GM23338 (cell line): ENCODE measurements around the gene PRR12. TPM values are rescaled to one million over a fixed set of nuclear protein-coding genes. Genes with fewer than 3 reads are reported as not detected.

Source experiments
- ATAC-seq: fragments of 200-7000 bp; cut with Tn5 transposase; 3 replicates; pipeline ENCODE4 v1.9.1; 2020
- DNase-seq: peaks from one replicate; pipeline ENCODE4 v3.0.0-alpha.2; 2015; ENCODE audit warnings: low spot score
- H2AFZ ChIP-seq: fragments of 200-600 bp; sonication (generic); 2 replicates; pipeline ENCODE4 v1.8.0; 2016; ENCODE audit warnings: antibody characterized with exemption, mild to moderate bottlenecking, moderate library complexity
- H3F3A ChIP-seq: fragments of 200-600 bp; sonication (generic); replicated peaks from 2 replicates; pipeline ENCODE4 v1.8.0; 2017; ENCODE audit warnings: antibody characterized with exemption, mixed run types, low read depth
- H3K27ac ChIP-seq: fragments of 200-600 bp; sonication (generic); 2 replicates; pipeline ENCODE4 v1.6.1; 2016; ENCODE audit warnings: low read depth
- H3K27me3 ChIP-seq: fragments of 200-600 bp; sonication (generic); 2 replicates; pipeline ENCODE4 v1.8.0; 2016; ENCODE audit warnings: mild to moderate bottlenecking, mixed run types, moderate library complexity; ENCODE audit not compliant: insufficient read depth
- H3K36me3 ChIP-seq: fragments of 200-600 bp; sonication (generic); 2 replicates; pipeline ENCODE4 v1.8.0; 2016; ENCODE audit warnings: mild to moderate bottlenecking; ENCODE audit not compliant: insufficient read depth
- H3K4me1 ChIP-seq: fragments of 200-600 bp; sonication (generic); 2 replicates; pipeline ENCODE4 v1.8.0; 2016; ENCODE audit warnings: mild to moderate bottlenecking, moderate library complexity; ENCODE audit not compliant: insufficient read depth
- H3K4me2 ChIP-seq: fragments of 200-600 bp; sonication (generic); 2 replicates; pipeline ENCODE4 v1.7.1; 2017; ENCODE audit warnings: mixed run types
- H3K4me3 ChIP-seq: fragments of 200-600 bp; sonication (generic); 2 replicates; pipeline ENCODE4 v1.6.1; 2016; ENCODE audit warnings: mixed run types
- H3K79me2 ChIP-seq: fragments of 200-600 bp; sonication (generic); replicated peaks from 2 replicates; pipeline ENCODE4 v1.8.0; 2017; ENCODE audit warnings: mild to moderate bottlenecking; ENCODE audit not compliant: insufficient read depth
- H3K9me2 ChIP-seq: fragments of 200-600 bp; sonication (generic); 2 replicates; pipeline ENCODE4 v1.8.0; 2017; ENCODE audit not compliant: insufficient read depth
- H4K20me1 ChIP-seq: fragments of 200-600 bp; sonication (generic); replicated peaks from 2 replicates; pipeline ENCODE4 v1.8.0; 2017; ENCODE audit warnings: mild to moderate bottlenecking; ENCODE audit not compliant: insufficient read depth
- H3K27ac Mint-ChIP-seq: 2 replicates; pipeline ENCODE4 v1.8.0; 2020; ENCODE audit warnings: inconsistent platforms, mild to moderate bottlenecking, moderate library complexity, mixed read lengths
- H3K27me3 Mint-ChIP-seq: 3 replicates; pipeline ENCODE4 v1.8.0; 2022; ENCODE audit warnings: low read depth, mild to moderate bottlenecking, moderate library complexity, mixed read lengths, inconsistent platforms; ENCODE audit not compliant: insufficient read depth, poor library complexity
- H3K36me3 Mint-ChIP-seq: 3 replicates; pipeline ENCODE4 v1.8.0; 2021; ENCODE audit warnings: low read depth, mild to moderate bottlenecking, inconsistent platforms, moderate library complexity, mixed read lengths
- H3K4me1 Mint-ChIP-seq: 3 replicates; pipeline ENCODE4 v1.8.0; 2020; ENCODE audit warnings: mild to moderate bottlenecking, inconsistent platforms, mixed read lengths
- H3K4me3 Mint-ChIP-seq: 3 replicates; pipeline ENCODE4 v1.8.0; 2021; ENCODE audit warnings: moderate library complexity, mild to moderate bottlenecking, inconsistent platforms, mixed read lengths
- H3K9me3 Mint-ChIP-seq: 3 replicates; pipeline ENCODE4 v1.8.0; 2020; ENCODE audit warnings: moderate library complexity, mild to moderate bottlenecking, inconsistent platforms, mixed read lengths
- CREB1 ChIP-seq: fragments of 250-450 bp; sonication (Bioruptor Pico); IDR thresholded peaks from 2 replicates; pipeline ENCODE4 v1.5.0; 2020; ENCODE audit warnings: low read depth, mild to moderate bottlenecking, moderate library complexity
- CTCF ChIP-seq, 2 experiments: fragments of 200-600 bp in 1 of 2; sonication (generic) in 1 of 2; conservative IDR thresholded peaks; 2 replicates each; pipeline versions ENCODE4 v1.5.1 to v1.6.1; 2016 to 2017; ENCODE audit warnings: antibody characterized with exemption in 2 of 2, low read depth in 2 of 2, mild to moderate bottlenecking in 2 of 2, moderate library complexity in 1 of 2
- ETS1 ChIP-seq: IDR thresholded peaks from 2 replicates; pipeline ENCODE4 v1.6.1; 2016; ENCODE audit warnings: antibody characterized with exemption
- EZH2 ChIP-seq: fragments of 200-600 bp; sonication (generic); IDR thresholded peaks from one replicate; pipeline ENCODE4 v1.8.0; 2017; ENCODE audit warnings: antibody characterized with exemption, mild to moderate bottlenecking, low read depth; ENCODE audit not compliant: unreplicated experiment
- EZH2phosphoT487 ChIP-seq: fragments of 200-600 bp; sonication (generic); IDR thresholded peaks from one replicate; pipeline ENCODE4 v1.8.1; 2018; ENCODE audit warnings: antibody characterized with exemption; ENCODE audit not compliant: unreplicated experiment
- JUNB ChIP-seq: IDR thresholded peaks from one replicate; pipeline ENCODE4 v1.6.1; 2016; ENCODE audit warnings: antibody characterized with exemption; ENCODE audit not compliant: unreplicated experiment
- NANOG ChIP-seq: IDR thresholded peaks from 2 replicates; pipeline ENCODE4 v1.6.1; 2016; ENCODE audit warnings: antibody characterized with exemption, borderline replicate concordance
- POLR2AphosphoS5 ChIP-seq: IDR thresholded peaks from 2 replicates; pipeline ENCODE4 v1.6.1; 2016; ENCODE audit warnings: antibody characterized with exemption, low read depth
- REST ChIP-seq: IDR thresholded peaks from one replicate; pipeline ENCODE4 v1.6.1; 2018; ENCODE audit warnings: antibody characterized with exemption; ENCODE audit not compliant: unreplicated experiment
- STAT1 ChIP-seq: IDR thresholded peaks from one replicate; pipeline ENCODE4 v1.6.1; 2016; ENCODE audit warnings: antibody characterized with exemption; ENCODE audit not compliant: unreplicated experiment
- ZNF114 ChIP-seq: fragments of 250-450 bp; sonication (Bioruptor Pico); IDR thresholded peaks from 2 replicates; pipeline ENCODE4 v1.5.0; 2020; ENCODE audit warnings: mild to moderate bottlenecking, moderate library complexity
- ZNF331 ChIP-seq: fragments of 250-450 bp; sonication (Bioruptor Pico); IDR thresholded peaks from 2 replicates; pipeline ENCODE4 v1.5.0; 2020; ENCODE audit warnings: low read depth, mild to moderate bottlenecking, moderate library complexity
- ZNF462 ChIP-seq: fragments of 250-450 bp; sonication (Bioruptor Pico); IDR thresholded peaks from 2 replicates; pipeline ENCODE4 v1.5.0; 2020; ENCODE audit warnings: mild to moderate bottlenecking, moderate library complexity
- polyA plus RNA-seq: library from polyadenylated mRNA; unstranded; fragments of >200 nt; fragmentation: Nextera tagmentation; extraction: Ambion mirVana; gene quantifications from 2 replicates; pipeline ENCODE4 v1.2.1, GENCODE V29; 2016
- total RNA-seq: library from RNA; depleted of rRNA; stranded (reverse); fragments of >200 nt; shearing (Covaris generic); gene quantifications from 2 replicates; pipeline ENCODE4 v1.2.3, GENCODE V29; 2014

Gene PRR12
- total and polyA plus RNA-seq, 2 experiments from 2014 or later: 8.6 to 41.6 TPM

GRCh38 chr19:49629659-49630058, 38.7 kb downstream of the PRR12 start:
- peaks cover 14% of the 10 kb centered on the region for H3K27me3 Mint-ChIP-seq
- no peaks in the 10 kb centered on the region for H3K9me2 ChIP-seq
- no peak for DNase-seq

More at GRCh38 chr19:49629659-49630058, 38.7 kb downstream of the PRR12 start:
- Histone ChIP-seq H4K20me1 (peaks cover 10% of the 10 kb centered on the region), H3F3A (peaks cover 31% of the 10 kb centered on the region), H3K27me3 (no peaks in the 10 kb centered on the region), H3K79me2 (no peaks in the 10 kb centered on the region), H3K4me1 (peaks cover 5% of the 10 kb centered on the region; the same call in 1 of the 2 replicates), H3K27ac (0 out of 2 replicates have a peak overlapping the region, but pooled peaks have one; percentile 39), H3K4me2 (no peak overlapping the region), H2AFZ (no peak overlapping the region), H3K36me3 (peaks cover 7% of the 10 kb centered on the region; the same call in 1 of the 2 replicates), H3K4me3 (no peak overlapping the region)
- no peak overlapping the region; the same call in 2 of the 3 replicates for H3K4me3 Mint-ChIP-seq
- H3K27ac Mint-ChIP-seq: no peak overlapping the region
- H3K4me1 Mint-ChIP-seq: peaks cover 7% of the 10 kb centered on the region
- H3K36me3 Mint-ChIP-seq: peaks cover 28% of the 10 kb centered on the region
- no peaks in the 10 kb centered on the region; the same call in 2 of the 3 replicates for H3K9me3 Mint-ChIP-seq
- TF ChIP-seq NANOG: no peak
- no peak for TF ChIP-seq POLR2AphosphoS5
- TF ChIP-seq ZNF114: no peak
- no peak for TF ChIP-seq CREB1 (CRISPR knock-in tag)
- TF ChIP-seq EZH2phosphoT487: no peak
- no peak for TF ChIP-seq JUNB
- no peak for TF ChIP-seq STAT1
- TF ChIP-seq ZNF462 (CRISPR knock-in tag): no peak
- TF ChIP-seq CTCF (conservative IDR thresholded peaks at IDR 0.05; ENCODE audit: low read depth in 2 of 2): no peak
- TF ChIP-seq EZH2: no peak
- TF ChIP-seq ZNF331 (CRISPR knock-in tag): no peak
- no peak for TF ChIP-seq ETS1
- TF ChIP-seq REST: no peak
- ATAC-seq: no peak
